HG03097 (cell line): ENCODE measurements around the gene HLA-DOA.
A peak's percentile ranks its signal among the peaks of the same experiment; 100 is the strongest.

ENCODE experiments used
- ATAC-seq: cut with Tn5 transposase; IDR thresholded peaks from one replicate; pipeline ENCODE4 v1.9.1; 2021; ENCODE audit not compliant: unreplicated experiment, low FRiP score

The HLA-DOA gene

GRCh38 chr6:33008944-33009861 lies at the start of gene HLA-DOA:
TSS of gene HLA-DOA (minus strand) at chr6:33009591.
- no peak for ATAC-seq

- no peak for ATAC-seq
These were observed 48.1 kb upstream of the HLA-DOA start for GRCh38 chr6:33057222-33058150.

- no peak for ATAC-seq
These were observed 43.8 kb upstream of the HLA-DOA start for GRCh38 chr6:33053230-33053629.

- no peak for ATAC-seq
These were observed 43.2 kb upstream of the HLA-DOA start for GRCh38 chr6:33052627-33053026.

GRCh38 chr6:33050014-33050810 lies 40.8 kb upstream of the HLA-DOA start:
- ATAC-seq: no peak

GRCh38 chr6:33049323-33050013 lies 40.1 kb upstream of the HLA-DOA start:
- ATAC-seq: no peak

- no peak for ATAC-seq
These were observed 30.8 kb upstream of the HLA-DOA start for GRCh38 chr6:33040157-33040556.

GRCh38 chr6:33036535-33036934 lies 27.1 kb upstream of the HLA-DOA start:
- ATAC-seq: no peak

- no peak for ATAC-seq
These were observed 25.2 kb upstream of the HLA-DOA start for GRCh38 chr6:33034554-33034953.

GRCh38 chr6:33030245-33030644 lies 20.9 kb upstream of the HLA-DOA start:
- ATAC-seq: no peak

GRCh38 chr6:33029328-33030184 lies 20.2 kb upstream of the HLA-DOA start:
- ATAC-seq: peak; percentile 56

- ATAC-seq: peak; percentile 18
These were observed 18.9 kb upstream of the HLA-DOA start for GRCh38 chr6:33028220-33028849.

- no peak for ATAC-seq
These were observed 15.1 kb upstream of the HLA-DOA start for GRCh38 chr6:33024521-33024920.

GRCh38 chr6:33023536-33023935 lies 14.1 kb upstream of the HLA-DOA start:
- no peak for ATAC-seq

- ATAC-seq: no peak
These were observed 12.5 kb upstream of the HLA-DOA start for GRCh38 chr6:33021917-33022316.

- ATAC-seq: peak; percentile 3
These were observed 10.0 kb upstream of the HLA-DOA start for GRCh38 chr6:33019372-33019771.

- peak; percentile 53 for ATAC-seq
These were observed 9.5 kb upstream of the HLA-DOA start for GRCh38 chr6:33018904-33019303.

GRCh38 chr6:33018418-33018817 lies 9.0 kb upstream of the HLA-DOA start:
- ATAC-seq: no peak
